Loucy (cell line): ENCODE results near the gene TSHZ2.
A peak's percentile ranks its signal among the peaks of the same experiment; 100 is the strongest.

Source experiments
- H2AFZ ChIP-seq: fragments of 200-600 bp; sonication (generic); 2 replicates; pipeline ENCODE4 v1.6.0; 2016; ENCODE audit warnings: antibody characterized with exemption, mild to moderate bottlenecking, low read length, moderate library complexity
- H3F3A ChIP-seq: fragments of 200-600 bp; 2 replicates; pipeline ENCODE4 v1.6.0; 2016; ENCODE audit warnings: antibody characterized with exemption, low read depth, mild to moderate bottlenecking
- H3K27me3 ChIP-seq: fragments of 200-600 bp; sonication (generic); 2 replicates; pipeline ENCODE4 v1.6.1; 2014; ENCODE audit warnings: low read length, mild to moderate bottlenecking; ENCODE audit not compliant: insufficient read depth, poor library complexity, severe bottlenecking
- H3K36me3 ChIP-seq: fragments of 200-600 bp; sonication (generic); 2 replicates; pipeline ENCODE4 v1.6.1; 2016; ENCODE audit warnings: low read length; ENCODE audit not compliant: insufficient read depth
- H3K4me1 ChIP-seq: fragments of 200-600 bp; sonication (generic); 2 replicates; pipeline ENCODE4 v1.5.1; 2014; ENCODE audit warnings: low read length, mild to moderate bottlenecking; ENCODE audit not compliant: insufficient read depth, poor library complexity, severe bottlenecking
- H3K4me2 ChIP-seq: fragments of 200-600 bp; sonication (generic); 2 replicates; pipeline ENCODE4 v1.6.0; 2014; ENCODE audit warnings: antibody characterized with exemption, low read length, low read depth, mild to moderate bottlenecking; ENCODE audit not compliant: poor library complexity, severe bottlenecking
- H3K4me3 ChIP-seq: fragments of 200-600 bp; sonication (generic); 2 replicates; pipeline ENCODE4 v1.5.1; 2014; ENCODE audit warnings: low read length, mild to moderate bottlenecking, mixed read lengths; ENCODE audit not compliant: poor library complexity, severe bottlenecking
- H3K79me2 ChIP-seq: fragments of 200-600 bp; sonication (generic); 2 replicates; pipeline ENCODE4 v1.6.1; 2014; ENCODE audit warnings: low read length; ENCODE audit not compliant: insufficient read depth
- H3K9ac ChIP-seq: fragments of 200-600 bp; sonication (generic); 2 replicates; pipeline ENCODE4 v1.6.0; 2014; ENCODE audit warnings: mild to moderate bottlenecking, low read depth, low read length, moderate library complexity; ENCODE audit not compliant: poor library complexity, severe bottlenecking
- H3K9me2 ChIP-seq: fragments of 200-600 bp; sonication (generic); replicated peaks from 2 replicates; pipeline ENCODE4 v1.6.1; 2016; ENCODE audit warnings: low read depth, low read length, mixed read lengths
- H3K9me3 ChIP-seq: fragments of 200-600 bp; sonication (generic); 2 replicates; pipeline ENCODE4 v1.6.1; 2014; ENCODE audit warnings: mild to moderate bottlenecking, antibody characterized with exemption, low read length, low read depth; ENCODE audit not compliant: insufficient read depth
- H4K20me1 ChIP-seq: fragments of 200-600 bp; sonication (generic); 2 replicates; pipeline ENCODE4 v1.6.0; 2014; ENCODE audit warnings: antibody characterized with exemption, low read length, mild to moderate bottlenecking; ENCODE audit not compliant: insufficient read depth, poor library complexity, severe bottlenecking
- CTCF ChIP-seq: fragments of 200-600 bp; sonication (generic); conservative IDR thresholded peaks from 2 replicates; pipeline ENCODE4 v1.5.1; 2014; ENCODE audit warnings: mild to moderate bottlenecking, antibody characterized with exemption, low read length
- EZH2phosphoT487 ChIP-seq: fragments of 200-600 bp; IDR thresholded peaks from 2 replicates; pipeline ENCODE4 v1.6.1; 2018; ENCODE audit warnings: antibody characterized with exemption, mild to moderate bottlenecking, moderate library complexity, borderline replicate concordance

The TSHZ2 gene

GRCh38 chr20:53379014-53379832, 407.1 kb downstream of the TSHZ2 start:
- Histone ChIP-seq H3K36me3 (no peaks in the 10 kb centered on the region), H3K4me2 (no peak overlapping the region), H4K20me1 (no peaks in the 10 kb centered on the region), H3K79me2 (no peaks in the 10 kb centered on the region), H3K9me2 (no peaks in the 10 kb centered on the region), H3K9ac (no peak overlapping the region), H2AFZ (no peak overlapping the region), H3K4me3 (no peak overlapping the region), H3F3A (no peaks in the 10 kb centered on the region), H3K4me1 (no peaks in the 10 kb centered on the region), H3K27me3 (no peaks in the 10 kb centered on the region), H3K9me3 (no peaks in the 10 kb centered on the region)
- TF ChIP-seq EZH2phosphoT487 (no peak), CTCF (no peak)

- Histone ChIP-seq H3K36me3 (no peaks in the 10 kb centered on the region), H4K20me1 (no peaks in the 10 kb centered on the region), H3K9ac (no peak overlapping the region), H3K4me2 (no peak overlapping the region), H3F3A (no peaks in the 10 kb centered on the region), H3K4me3 (no peak overlapping the region), H3K9me2 (no peaks in the 10 kb centered on the region), H2AFZ (no peak overlapping the region), H3K79me2 (no peaks in the 10 kb centered on the region), H3K27me3 (no peaks in the 10 kb centered on the region), H3K4me1 (no peaks in the 10 kb centered on the region), H3K9me3 (no peaks in the 10 kb centered on the region)
- TF ChIP-seq CTCF (no peak), EZH2phosphoT487 (no peak)
Observed at GRCh38 chr20:53379833-53380120, 407.6 kb downstream of the TSHZ2 start.

- no peaks in the 10 kb centered on the region for H4K20me1 ChIP-seq
- H3K4me2 ChIP-seq, result no peak overlapping the region
- no peaks in the 10 kb centered on the region for H3K9me3 ChIP-seq
- no peaks in the 10 kb centered on the region for H3K4me1 ChIP-seq
- no peaks in the 10 kb centered on the region for H3K36me3 ChIP-seq
- no peak overlapping the region for H3K9ac ChIP-seq
- no peak overlapping the region; the same call in 1 of the 2 replicates for H2AFZ ChIP-seq
- H3K9me2 ChIP-seq, result no peaks in the 10 kb centered on the region
- H3K79me2 ChIP-seq, result no peaks in the 10 kb centered on the region
- TF ChIP-seq EZH2phosphoT487 (no peak), CTCF (peak; percentile 42)
- H3F3A ChIP-seq, result no peaks in the 10 kb centered on the region
- H3K4me3 ChIP-seq, result no peak overlapping the region
- H3K27me3 ChIP-seq, result no peaks in the 10 kb centered on the region
Observed at GRCh38 chr20:53381568-53382262, 409.6 kb downstream of the TSHZ2 start.
